ENCODE data around the gene HOXC5. TPM values are rescaled to one million over a fixed set of nuclear protein-coding genes. Genes with fewer than 3 reads are reported as not detected.
A peak's percentile ranks its signal among the peaks of the same experiment; 100 is the strongest.
"Not testable (repeated sequence)": the region's sequence is repeated elsewhere in the genome, so short reads cannot be mapped to it uniquely, and the experiment has no call there.

Gene HOXC5
- total RNA-seq, 1 experiment from 2014 or later = not detected

DNA sequence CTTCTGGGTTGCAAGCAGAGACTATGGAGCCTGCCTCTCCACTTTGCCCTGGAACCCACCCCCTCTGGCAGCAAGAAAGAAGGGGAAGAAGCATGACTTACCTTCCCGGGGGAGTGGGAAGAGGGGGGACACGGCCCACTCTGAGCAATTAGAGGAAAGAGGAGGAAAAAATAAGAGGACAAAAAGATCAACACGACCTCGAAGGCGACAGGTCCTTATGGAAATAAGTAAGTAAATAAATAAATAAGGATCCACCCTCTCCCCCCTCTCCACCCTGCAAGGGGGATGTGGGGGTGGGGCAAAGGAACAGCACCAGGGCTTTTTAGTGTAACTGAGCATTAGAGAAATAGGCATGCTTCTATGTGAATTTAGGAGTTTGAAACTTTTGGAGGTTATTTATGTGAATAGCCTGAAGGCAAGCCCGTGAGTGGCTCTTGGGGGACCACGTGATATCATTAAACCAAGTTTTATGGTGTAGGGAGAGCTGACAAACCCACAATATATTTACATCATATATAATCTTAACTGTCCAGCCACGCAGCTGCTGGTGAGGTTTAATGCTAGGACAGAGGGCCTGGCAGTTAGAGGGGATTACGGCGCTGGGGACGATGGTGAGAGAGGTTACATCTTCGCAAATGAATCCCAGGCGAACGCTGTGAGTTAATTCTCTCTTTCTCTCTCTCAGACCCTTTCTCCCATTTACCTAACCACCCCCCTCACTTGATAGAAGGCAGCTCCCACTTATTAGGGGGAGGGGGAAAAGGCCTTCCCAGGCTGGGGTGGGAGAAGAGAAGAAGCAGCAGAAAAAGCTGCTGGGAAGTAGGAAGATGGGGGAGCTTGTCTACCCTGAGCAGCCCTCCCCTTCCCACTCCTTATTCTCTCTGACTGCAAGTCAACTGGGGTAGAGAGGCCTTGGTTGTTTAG is 4.8 kb downstream of the HOXC5 start:
- Histone ChIP-seq H3K27me3 (ENCODE audit: low read length) (no peaks in the 10 kb centered on the region), H3K9me3 (ENCODE audit: low read length) (no peaks in the 10 kb centered on the region), H3K9ac (ENCODE audit: low read length) (no peak overlapping the region), H3K36me3 (ENCODE audit: insufficient read depth, low read length) (no peaks in the 10 kb centered on the region), H3K4me1 (ENCODE audit: low read length) (peaks cover 38% of the 10 kb centered on the region), H3K9me2 (replicated peaks; ENCODE audit: insufficient read depth, low read length) (no peaks in the 10 kb centered on the region), H4K20me1 (ENCODE audit: insufficient read depth, low read depth, low read length) (no peaks in the 10 kb centered on the region), H3K4me2 (ENCODE audit: low read depth, low read length, poor library complexity, severe bottlenecking) (no peak overlapping the region), H3K4me3 (ENCODE audit: low read length) (no peak overlapping the region), H3K27ac (ENCODE audit: low read length) (no peak overlapping the region), H3K79me2 (ENCODE audit: low read length) (no peaks in the 10 kb centered on the region), H2AFZ (ENCODE audit: low read length) (no peak overlapping the region)
- DNase-seq = no peak

DNA sequence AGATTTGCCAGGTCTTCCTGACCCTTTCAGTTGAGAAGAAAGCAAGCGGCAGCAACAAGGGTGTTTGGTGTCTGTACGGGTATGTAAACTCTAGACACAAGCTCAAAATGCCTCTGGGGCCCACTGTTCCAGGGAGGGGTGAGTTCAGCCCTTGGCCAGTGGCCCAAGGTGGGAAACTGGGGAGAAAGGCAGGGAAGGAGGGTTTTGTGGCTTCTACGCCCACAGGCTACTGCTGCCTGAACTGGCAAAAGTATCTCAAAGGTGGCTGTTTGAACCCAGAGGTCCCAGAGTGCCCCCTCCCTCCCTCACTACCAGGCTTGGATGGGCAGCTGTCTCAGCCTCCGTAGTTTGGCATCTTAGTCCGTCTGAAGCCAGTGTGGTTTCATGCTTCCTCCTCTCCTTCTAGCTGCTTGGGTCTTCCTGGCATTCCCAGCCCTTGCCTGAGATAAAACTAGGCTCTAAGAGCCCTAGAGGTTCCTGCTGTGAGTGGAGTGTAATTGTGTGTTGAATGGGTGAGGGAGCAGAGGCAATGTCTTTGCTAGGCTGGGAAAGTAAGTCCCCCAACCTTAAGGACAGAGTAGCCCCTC is 5.5 kb downstream of the HOXC5 start:
- no peak overlapping the region for H3K27ac ChIP-seq (ENCODE audit: low read length)
- H3K9ac ChIP-seq (ENCODE audit: low read length) = no peak overlapping the region
- no peak overlapping the region for H2AFZ ChIP-seq (ENCODE audit: low read length)
- peaks cover 32% of the 10 kb centered on the region for H3K4me1 ChIP-seq (ENCODE audit: low read length)
- no peaks in the 10 kb centered on the region for H3K9me2 ChIP-seq (replicated peaks; ENCODE audit: insufficient read depth, low read length)
- H3K36me3 ChIP-seq (ENCODE audit: insufficient read depth, low read length) = no peaks in the 10 kb centered on the region
- no peaks in the 10 kb centered on the region for H3K79me2 ChIP-seq (ENCODE audit: low read length)
- no peak overlapping the region for H3K4me3 ChIP-seq (ENCODE audit: low read length)
- H3K27me3 ChIP-seq (ENCODE audit: low read length) = no peaks in the 10 kb centered on the region
- no peak overlapping the region for H3K4me2 ChIP-seq (ENCODE audit: low read depth, low read length, poor library complexity, severe bottlenecking)
- H4K20me1 ChIP-seq (ENCODE audit: insufficient read depth, low read depth, low read length) = no peaks in the 10 kb centered on the region
- DNase-seq = no peak
- H3K9me3 ChIP-seq (ENCODE audit: low read length) = no peaks in the 10 kb centered on the region

DNA sequence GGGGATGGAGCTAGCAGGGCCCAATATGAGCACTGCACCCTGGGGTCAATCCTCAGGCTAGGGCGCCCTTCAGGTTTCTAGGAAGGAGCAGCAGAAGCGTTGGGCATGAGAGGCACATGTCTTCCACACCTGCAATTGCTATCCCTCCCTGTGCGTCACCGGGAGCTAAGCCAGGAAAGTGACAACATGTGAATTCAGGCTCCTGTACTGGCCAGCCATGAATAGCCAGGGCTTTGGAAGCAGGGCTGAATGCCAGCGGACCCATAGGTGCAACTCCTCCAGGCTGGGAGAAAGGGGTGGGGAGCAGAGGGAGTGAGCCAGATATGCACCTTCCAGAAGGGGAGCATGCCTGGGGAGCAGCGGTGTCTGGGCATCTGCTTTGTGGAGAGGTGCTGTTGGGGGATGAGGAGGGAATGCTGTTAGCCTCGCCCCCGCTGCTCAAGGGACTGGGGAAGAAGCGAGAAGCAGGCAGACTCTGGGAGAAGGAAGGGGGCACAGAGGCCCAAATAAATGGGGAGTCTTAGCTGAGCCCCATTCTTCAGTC is 6.1 kb downstream of the HOXC5 start:
- Histone ChIP-seq H4K20me1 (ENCODE audit: insufficient read depth, low read depth, low read length) (no peaks in the 10 kb centered on the region), H3K4me2 (ENCODE audit: low read depth, low read length, poor library complexity, severe bottlenecking) (no peak overlapping the region), H3K9me3 (ENCODE audit: low read length) (no peaks in the 10 kb centered on the region), H3K27me3 (ENCODE audit: low read length) (no peaks in the 10 kb centered on the region), H3K27ac (ENCODE audit: low read length) (no peak overlapping the region), H3K4me3 (ENCODE audit: low read length) (no peak overlapping the region), H3K9ac (ENCODE audit: low read length) (no peak overlapping the region), H3K79me2 (ENCODE audit: low read length) (no peaks in the 10 kb centered on the region), H3K9me2 (replicated peaks; ENCODE audit: insufficient read depth, low read length) (no peaks in the 10 kb centered on the region), H3K4me1 (ENCODE audit: low read length) (peaks cover 32% of the 10 kb centered on the region), H3K36me3 (ENCODE audit: insufficient read depth, low read length) (no peaks in the 10 kb centered on the region), H2AFZ (ENCODE audit: low read length) (no peak overlapping the region)
- no peak for DNase-seq

DNA sequence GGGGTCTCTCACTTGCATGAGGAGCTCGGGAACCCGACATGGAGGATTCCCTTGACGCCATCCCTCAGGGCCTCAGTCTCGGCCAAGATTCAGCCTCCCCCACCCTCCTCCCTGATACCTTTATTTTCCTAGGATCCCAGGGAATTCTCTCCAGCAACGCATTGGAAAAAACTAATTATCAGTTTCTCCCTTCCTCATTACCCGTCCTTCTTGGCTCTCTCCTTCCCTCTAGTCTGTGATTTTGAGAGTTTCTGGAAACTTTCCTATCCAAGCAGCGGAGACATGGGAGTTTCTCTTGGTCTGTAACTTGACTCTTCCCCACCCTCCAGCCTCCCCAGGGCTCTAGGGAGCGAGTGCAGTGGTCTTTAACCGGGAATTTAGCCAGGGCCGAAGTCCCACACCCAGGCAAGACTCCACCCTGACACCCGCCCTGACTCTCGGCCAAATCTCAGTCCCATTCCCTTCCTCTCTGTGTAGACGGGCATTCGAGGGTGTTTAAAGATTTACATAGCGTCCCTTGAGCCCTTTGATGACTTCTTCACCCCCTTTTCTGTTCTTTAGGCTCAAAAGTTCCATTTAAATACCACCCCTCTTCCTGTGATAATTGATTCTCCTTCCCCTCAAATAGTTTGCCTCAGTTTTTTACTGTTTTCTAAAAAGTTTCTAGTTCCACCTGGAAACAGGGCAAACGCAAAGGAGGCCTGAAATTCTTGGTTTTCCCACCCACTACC is 6.7 kb downstream of the HOXC5 start:
- Histone ChIP-seq H3K4me3 (ENCODE audit: low read length) (no peak overlapping the region), H4K20me1 (ENCODE audit: insufficient read depth, low read depth, low read length) (no peaks in the 10 kb centered on the region), H3K9ac (ENCODE audit: low read length) (no peak overlapping the region), H3K4me2 (ENCODE audit: low read depth, low read length, poor library complexity, severe bottlenecking) (peak overlapping the region; percentile 36), H3K9me3 (ENCODE audit: low read length) (no peaks in the 10 kb centered on the region), H3K27me3 (ENCODE audit: low read length) (no peaks in the 10 kb centered on the region), H2AFZ (ENCODE audit: low read length) (peak overlapping the region; percentile 41; the same call in 1 of the 2 replicates), H3K4me1 (ENCODE audit: low read length) (peaks cover 31% of the 10 kb centered on the region), H3K79me2 (ENCODE audit: low read length) (no peaks in the 10 kb centered on the region), H3K36me3 (ENCODE audit: insufficient read depth, low read length) (no peaks in the 10 kb centered on the region), H3K9me2 (replicated peaks; ENCODE audit: insufficient read depth, low read length) (no peaks in the 10 kb centered on the region), H3K27ac (ENCODE audit: low read length) (no peak overlapping the region)
- DNase-seq = no peak

DNA sequence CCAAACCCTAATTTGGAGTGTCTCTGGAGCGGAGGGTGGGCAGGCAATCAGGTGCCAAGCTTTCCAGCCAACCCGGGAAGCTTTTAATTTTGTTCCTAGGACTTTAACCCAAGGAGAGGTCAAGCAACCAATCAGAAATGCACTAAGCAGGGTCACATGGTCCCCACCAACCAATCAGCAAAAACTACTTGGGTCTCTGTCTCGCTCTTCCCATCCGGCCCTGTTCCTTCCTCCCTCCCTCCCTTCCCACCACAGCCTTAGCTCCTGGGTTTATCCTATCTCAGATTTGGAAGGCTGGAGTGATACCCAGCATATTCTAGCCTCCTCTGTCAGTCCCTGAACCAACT is 7.3 kb downstream of the HOXC5 start:
- Histone ChIP-seq H3K27me3 (ENCODE audit: low read length) (no peaks in the 10 kb centered on the region), H3K27ac (ENCODE audit: low read length) (no peak overlapping the region), H4K20me1 (ENCODE audit: insufficient read depth, low read depth, low read length) (no peaks in the 10 kb centered on the region), H3K9ac (ENCODE audit: low read length) (no peak overlapping the region), H3K4me1 (ENCODE audit: low read length) (peaks cover 25% of the 10 kb centered on the region), H3K79me2 (ENCODE audit: low read length) (no peaks in the 10 kb centered on the region), H2AFZ (ENCODE audit: low read length) (peak overlapping the region; percentile 46), H3K9me3 (ENCODE audit: low read length) (no peaks in the 10 kb centered on the region), H3K4me2 (ENCODE audit: low read depth, low read length, poor library complexity, severe bottlenecking) (peak overlapping the region; percentile 36), H3K9me2 (replicated peaks; ENCODE audit: insufficient read depth, low read length) (no peaks in the 10 kb centered on the region), H3K4me3 (ENCODE audit: low read length) (no peak overlapping the region), H3K36me3 (ENCODE audit: insufficient read depth, low read length) (no peaks in the 10 kb centered on the region)
- DNase-seq = peak; percentile 78

DNA sequence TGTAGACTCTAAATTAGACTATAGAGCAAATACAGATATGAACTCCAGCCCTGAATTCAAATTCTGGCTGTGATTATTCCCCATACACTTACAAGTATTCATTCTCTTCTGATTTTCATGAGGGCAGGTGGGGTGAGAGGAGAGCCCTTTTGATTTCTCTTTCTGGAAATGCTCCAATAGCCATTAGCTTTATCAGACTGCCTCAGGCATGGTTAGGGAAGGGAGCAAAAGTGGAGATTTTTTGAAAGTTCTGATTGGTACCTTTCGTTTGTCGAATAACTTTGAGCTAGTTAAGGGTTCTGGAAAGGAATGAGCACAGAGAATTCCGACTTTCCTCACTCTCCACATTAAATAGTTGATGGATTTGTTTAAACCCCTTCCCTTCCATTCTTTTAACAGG is 7.8 kb downstream of the HOXC5 start:
- no peak for DNase-seq
- H3K27me3 ChIP-seq (ENCODE audit: low read length) = no peaks in the 10 kb centered on the region
- no peaks in the 10 kb centered on the region for H3K36me3 ChIP-seq (ENCODE audit: insufficient read depth, low read length)
- H3K79me2 ChIP-seq (ENCODE audit: low read length) = no peaks in the 10 kb centered on the region
- H3K27ac ChIP-seq (ENCODE audit: low read length) = no peak overlapping the region
- H2AFZ ChIP-seq (ENCODE audit: low read length) = peak overlapping the region; percentile 46
- no peak overlapping the region for H3K9ac ChIP-seq (ENCODE audit: low read length)
- H3K4me1 ChIP-seq (ENCODE audit: low read length) = peaks cover 25% of the 10 kb centered on the region
- H3K4me3 ChIP-seq (ENCODE audit: low read length) = no peak overlapping the region
- no peaks in the 10 kb centered on the region for H3K9me2 ChIP-seq (replicated peaks; ENCODE audit: insufficient read depth, low read length)
- no peaks in the 10 kb centered on the region for H3K9me3 ChIP-seq (ENCODE audit: low read length)
- H3K4me2 ChIP-seq (ENCODE audit: low read depth, low read length, poor library complexity, severe bottlenecking) = peak overlapping the region; percentile 36
- no peaks in the 10 kb centered on the region for H4K20me1 ChIP-seq (ENCODE audit: insufficient read depth, low read depth, low read length)

DNA sequence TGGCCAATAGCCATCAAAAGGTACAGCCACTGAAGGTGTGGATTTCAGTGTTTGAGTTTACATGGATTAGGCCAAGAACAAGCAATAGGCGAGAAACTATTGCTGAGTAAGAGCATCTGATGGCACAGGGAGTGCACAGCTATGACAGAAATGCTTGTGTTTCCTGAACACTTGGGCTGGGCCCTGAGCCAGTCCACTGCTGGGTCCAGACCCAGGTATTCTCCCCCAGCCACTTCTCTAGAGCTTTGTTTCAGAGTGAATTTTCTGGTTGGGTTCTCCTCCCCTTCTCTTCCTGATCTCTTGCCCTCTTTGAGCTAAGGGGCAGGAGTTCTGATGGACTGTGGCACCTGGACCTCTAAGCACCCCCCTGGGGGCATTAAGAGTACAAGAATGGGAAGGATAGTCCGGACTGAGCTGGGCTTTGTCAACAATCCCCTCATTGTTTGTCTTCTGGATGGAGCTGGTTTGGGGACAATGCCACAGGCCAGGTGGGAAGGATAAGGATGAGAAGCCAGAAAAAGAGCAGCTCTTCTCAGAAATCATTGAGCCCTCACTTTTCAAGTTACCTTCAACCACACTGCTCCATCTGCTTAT is 8.3 kb downstream of the HOXC5 start:
- Histone ChIP-seq H3K27me3 (ENCODE audit: low read length) (no peaks in the 10 kb centered on the region), H3K27ac (ENCODE audit: low read length) (no peak overlapping the region)

DNA sequence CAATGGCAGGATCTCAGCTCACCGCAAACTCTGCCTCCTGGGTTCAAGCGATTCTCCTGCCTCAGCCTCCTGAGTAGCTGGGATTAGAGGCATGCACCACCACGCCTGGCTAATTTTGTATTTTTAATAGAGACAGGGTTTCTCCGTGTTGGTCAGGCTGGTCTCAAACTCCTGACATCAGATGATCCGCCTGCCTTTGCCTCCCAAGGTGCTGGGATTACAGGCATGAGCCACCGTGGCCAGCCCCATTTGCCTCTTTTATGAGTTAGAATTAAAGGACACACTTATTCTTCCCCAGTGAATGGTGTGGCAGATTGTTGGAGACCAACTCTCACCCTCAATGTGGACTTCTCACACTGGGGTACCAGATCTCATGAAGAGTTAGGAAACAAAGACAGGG is 9.2 kb downstream of the HOXC5 start:
- not testable (repeated sequence) for H3K9ac ChIP-seq (ENCODE audit: low read length); H3K4me3 ChIP-seq (ENCODE audit: low read length); DNase-seq; H3K4me2 ChIP-seq (ENCODE audit: low read depth, low read length, poor library complexity, severe bottlenecking); H4K20me1 ChIP-seq (ENCODE audit: insufficient read depth, low read depth, low read length); H2AFZ ChIP-seq (ENCODE audit: low read length); H3K27me3 ChIP-seq (ENCODE audit: low read length); H3K36me3 ChIP-seq (ENCODE audit: insufficient read depth, low read length); H3K9me2 ChIP-seq (replicated peaks; ENCODE audit: insufficient read depth, low read length); H3K9me3 ChIP-seq (ENCODE audit: low read length); H3K27ac ChIP-seq (ENCODE audit: low read length); H3K79me2 ChIP-seq (ENCODE audit: low read length)
- peaks cover 22% of the 10 kb centered on the region for H3K4me1 ChIP-seq (ENCODE audit: low read length)

More for the DNA sequence above, 8.3 kb downstream of the HOXC5 start:
- Histone ChIP-seq H3K4me2 (ENCODE audit: low read depth, low read length, poor library complexity, severe bottlenecking) (no peak overlapping the region), H3K4me3 (ENCODE audit: low read length) (no peak overlapping the region), H3K36me3 (ENCODE audit: insufficient read depth, low read length) (no peaks in the 10 kb centered on the region), H3K9ac (ENCODE audit: low read length) (no peak overlapping the region), H2AFZ (ENCODE audit: low read length) (no peak overlapping the region), H4K20me1 (ENCODE audit: insufficient read depth, low read depth, low read length) (no peaks in the 10 kb centered on the region), H3K4me1 (ENCODE audit: low read length) (peaks cover 25% of the 10 kb centered on the region), H3K9me3 (ENCODE audit: low read length) (no peaks in the 10 kb centered on the region), H3K79me2 (ENCODE audit: low read length) (no peaks in the 10 kb centered on the region), H3K9me2 (replicated peaks; ENCODE audit: insufficient read depth, low read length) (no peaks in the 10 kb centered on the region)
- no peak for DNase-seq
